Erythroblast (primary cell): Measurements from ENCODE around the gene DSC3.

Experiments
- GATA1 ChIP-seq: IDR thresholded peaks from 2 replicates; pipeline ENCODE4 v1.6.1; 2011; ENCODE audit warnings: low read depth, mild to moderate bottlenecking, control low read depth, low read length, moderate library complexity
- POLR2A ChIP-seq: IDR thresholded peaks from 2 replicates; pipeline ENCODE4 v1.6.1; 2011; ENCODE audit warnings: mild to moderate bottlenecking, low read length

DNA sequence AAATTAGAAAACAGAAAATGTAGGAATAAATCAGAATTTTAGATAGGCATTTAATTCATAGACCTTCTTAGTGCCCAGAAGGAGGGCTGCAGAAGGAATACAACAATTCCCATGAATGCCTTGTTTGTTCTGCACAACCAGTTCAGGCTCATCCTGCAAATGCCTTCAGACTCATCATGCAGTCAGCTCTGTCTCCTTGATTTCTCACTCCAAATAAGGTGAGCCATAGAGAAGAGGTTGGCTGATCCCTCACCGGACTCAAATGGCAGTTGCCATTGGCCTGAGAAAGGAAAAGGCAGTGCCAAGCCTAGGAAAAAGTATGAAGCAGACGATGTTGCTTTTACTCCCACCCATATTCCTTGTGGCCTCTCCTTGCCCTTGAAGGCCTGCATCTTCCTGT lies 50.3 kb downstream of the DSC3 start:
- no peak for TF ChIP-seq POLR2A
- TF ChIP-seq GATA1, result no peak
